ENCODE data around the gene GH2. TPM values are rescaled to one million over a fixed set of nuclear protein-coding genes. Genes with fewer than 3 reads are reported as not detected.
"Not testable (repeated sequence)": the region's sequence is repeated elsewhere in the genome, so short reads cannot be mapped to it uniquely, and the experiment has no call there.

The GH2 gene
- total and polyA plus RNA-seq, 2 experiments from 2014 or later, result 0.59 to 2.3 TPM

DNA sequence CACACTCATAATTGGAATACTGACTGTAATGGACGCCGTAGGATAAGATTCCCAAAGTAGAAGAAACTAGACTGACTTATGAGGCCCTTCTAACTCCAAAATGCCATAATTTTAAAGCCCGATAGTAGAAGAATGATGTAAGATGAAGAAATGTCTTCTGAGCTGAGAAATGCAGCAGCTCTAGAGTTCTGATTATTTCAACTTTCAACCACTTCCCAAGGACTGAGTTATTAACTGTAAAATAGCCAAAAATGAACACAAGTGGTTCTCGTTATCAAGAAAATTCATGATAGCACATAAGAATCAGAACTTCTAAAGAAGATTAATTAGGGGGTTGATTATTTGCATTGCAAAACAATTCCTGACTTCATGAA is 11.5 kb downstream of the GH2 start:
- not testable (repeated sequence) for H4K20me1 ChIP-seq (replicated peaks; ENCODE audit: insufficient read depth); DNase-seq (ENCODE audit: low spot score); H3K79me2 ChIP-seq (replicated peaks; ENCODE audit: insufficient read depth); H3K9me3 Mint-ChIP-seq; H3K4me3 ChIP-seq; H3K36me3 ChIP-seq (ENCODE audit: insufficient read depth); H3K27me3 Mint-ChIP-seq (ENCODE audit: insufficient read depth, low read depth, poor library complexity); H3K36me3 Mint-ChIP-seq (ENCODE audit: low read depth); ATAC-seq; H3K27ac Mint-ChIP-seq; H3K4me3 Mint-ChIP-seq; H3F3A ChIP-seq (replicated peaks; ENCODE audit: low read depth); H3K27ac ChIP-seq (ENCODE audit: low read depth); H3K4me2 ChIP-seq; H3K27me3 ChIP-seq (ENCODE audit: insufficient read depth); H2AFZ ChIP-seq; H3K4me1 ChIP-seq (ENCODE audit: insufficient read depth); H3K9me2 ChIP-seq (ENCODE audit: insufficient read depth)
- peaks cover 13% of the 10 kb centered on the region for H3K4me1 Mint-ChIP-seq

- not testable (repeated sequence) for H3K4me3 ChIP-seq; H3K9me2 ChIP-seq (ENCODE audit: insufficient read depth); H3K4me1 ChIP-seq (ENCODE audit: insufficient read depth); H3K27me3 Mint-ChIP-seq (ENCODE audit: insufficient read depth, low read depth, poor library complexity); H3K36me3 ChIP-seq (ENCODE audit: insufficient read depth); H3K27ac Mint-ChIP-seq; H3K27me3 ChIP-seq (ENCODE audit: insufficient read depth); H3K4me2 ChIP-seq; H3K79me2 ChIP-seq (replicated peaks; ENCODE audit: insufficient read depth); H2AFZ ChIP-seq; H4K20me1 ChIP-seq (replicated peaks; ENCODE audit: insufficient read depth); H3K4me3 Mint-ChIP-seq; H3F3A ChIP-seq (replicated peaks; ENCODE audit: low read depth); H3K9me3 Mint-ChIP-seq; H3K36me3 Mint-ChIP-seq (ENCODE audit: low read depth); H3K27ac ChIP-seq (ENCODE audit: low read depth)
- peak; percentile 31 for ATAC-seq
- DNase-seq (ENCODE audit: low spot score), result peak; percentile 28
- TF ChIP-seq CTCF (conservative IDR thresholded peaks at IDR 0.05; ENCODE audit: low read depth in 2 of 2), result peak; percentile 37 to 43
- H3K4me1 Mint-ChIP-seq, result peaks cover 13% of the 10 kb centered on the region; the same call in 2 of the 3 replicates
Observed at GRCh38 chr17:63869491-63870291, 12.1 kb downstream of the GH2 start.

GRCh38 chr17:63866625-63867024 is 15.1 kb downstream of the GH2 start:
- not testable (repeated sequence) for H3K4me3 ChIP-seq; H3K36me3 Mint-ChIP-seq (ENCODE audit: low read depth); H3K9me3 Mint-ChIP-seq; H3K27me3 Mint-ChIP-seq (ENCODE audit: insufficient read depth, low read depth, poor library complexity); H3K4me1 ChIP-seq (ENCODE audit: insufficient read depth); H3K27ac ChIP-seq (ENCODE audit: low read depth); H3K36me3 ChIP-seq (ENCODE audit: insufficient read depth); H3K4me2 ChIP-seq; H3K4me3 Mint-ChIP-seq; H3K9me2 ChIP-seq (ENCODE audit: insufficient read depth); H3F3A ChIP-seq (replicated peaks; ENCODE audit: low read depth); H3K27ac Mint-ChIP-seq; H3K79me2 ChIP-seq (replicated peaks; ENCODE audit: insufficient read depth); H4K20me1 ChIP-seq (replicated peaks; ENCODE audit: insufficient read depth); H3K27me3 ChIP-seq (ENCODE audit: insufficient read depth)
- H2AFZ ChIP-seq, result 0 out of 2 replicates have a peak overlapping the region, but pooled peaks have one; percentile 16
- peaks cover 11% of the 10 kb centered on the region; the same call in 2 of the 3 replicates for H3K4me1 Mint-ChIP-seq
- DNase-seq (ENCODE audit: low spot score) (peak; percentile 51), ATAC-seq (peak; percentile 92)
- TF ChIP-seq CTCF (conservative IDR thresholded peaks at IDR 0.05; ENCODE audit: low read depth in 2 of 2), result peak in 1 of 2 experiments; percentile 56; a peak in 2 of 4 replicates

All from GM23338 (cell line).